ENCODE results near the gene ABTB2. TPM values are rescaled to one million over a fixed set of nuclear protein-coding genes. Genes with fewer than 3 reads are reported as not detected.
"Not testable (repeated sequence)": the region's sequence is repeated elsewhere in the genome, so short reads cannot be mapped to it uniquely, and the experiment has no call there.

ABTB2 gene
- total and polyA plus RNA-seq, 10 of the 15 experiments (the other 5 are each of a cell fraction or from before 2014, with no cell fraction given): 0.13 to 2.1 (median 0.72) TPM

- WGBS (ENCODE audit: insufficient coverage, insufficient replicate concordance, low lambda C conversion rate, missing lambda C conversion rate): 94% methylated on average over 2 of the region's 2 CpGs
- POLR2A ChIA-PET; H2AFZ ChIP-seq (ENCODE audit: control insufficient read depth, low read depth, low read length); DNase-seq (ENCODE audit: low read depth, low spot score); H3K27me3 ChIP-seq (replicated peaks in 1 of 2; ENCODE audit: control insufficient read depth in 2 of 2, insufficient read depth in 2 of 2, low read length in 1 of 2); intact Hi-C loops (cut with micrococcal nuclease; ENCODE audit: unreplicated experiment); H3K36me3 ChIP-seq (ENCODE audit: control insufficient read depth in 2 of 2, insufficient read depth in 2 of 2, low read length in 1 of 2); FAIRE-seq; H3K4me2 ChIP-seq (ENCODE audit: control insufficient read depth, insufficient read depth); H3K4me3 ChIP-seq; BruUV-seq (replicated peaks); H3K4me1 ChIP-seq (ENCODE audit: control insufficient read depth, insufficient read depth, low read length); H3K9me3 ChIP-seq (replicated peaks; ENCODE audit: control insufficient read depth, insufficient read depth, low read length); H3K79me2 ChIP-seq (ENCODE audit: control insufficient read depth, insufficient read depth, low read length); H3K27ac ChIP-seq (ENCODE audit: control insufficient read depth, insufficient read depth); CTCF ChIA-PET; ATAC-seq; SMC1A ChIA-PET (ENCODE audit: uncharacterized antibody, unreplicated experiment); RAD21 ChIA-PET (ENCODE audit: unreplicated experiment); H4K20me1 ChIP-seq (ENCODE audit: control insufficient read depth, insufficient read depth); H3K9ac ChIP-seq (ENCODE audit: control insufficient read depth, insufficient read depth, low read length); in situ Hi-C loops (cut with MboI): not testable (repeated sequence)
Measured at GRCh38 chr11:34386356-34386755, 28.5 kb upstream of the ABTB2 start.

- H3K4me1 ChIP-seq (ENCODE audit: control insufficient read depth, insufficient read depth, low read length): no peaks in the 10 kb centered on the region
- no peaks in the 10 kb centered on the region for H3K79me2 ChIP-seq (ENCODE audit: control insufficient read depth, insufficient read depth, low read length)
- no peak for ATAC-seq
- ChIA-PET SMC1A (ENCODE audit: uncharacterized antibody, unreplicated experiment) (interaction anchor here (1.0 kb wide), 1 partner anchor 80 kb away, joined by 3 read pairs; no protein-coding TSS in a partner anchor), CTCF (no interaction called here), POLR2A (no interaction called here), RAD21 (ENCODE audit: unreplicated experiment) (interaction anchor here (0.5 kb wide), 1 partner anchor 394 kb away, joined by 3 read pairs; no protein-coding TSS in a partner anchor)
- no peaks in the 10 kb centered on the region for H4K20me1 ChIP-seq (ENCODE audit: control insufficient read depth, insufficient read depth)
- no peak overlapping the region for H3K4me2 ChIP-seq (ENCODE audit: control insufficient read depth, insufficient read depth)
- BruUV-seq (replicated peaks): no TSS peak
- no peak overlapping the region for H3K4me3 ChIP-seq
- WGBS (ENCODE audit: insufficient coverage, insufficient replicate concordance, low lambda C conversion rate, missing lambda C conversion rate): 22% methylated on average over 5 of the region's 5 CpGs
- no peak for DNase-seq (ENCODE audit: low read depth, low spot score)
- intact Hi-C loops (cut with micrococcal nuclease; ENCODE audit: unreplicated experiment) (no loop called here), in situ Hi-C loops (cut with MboI) (no loop called here)
- no peaks in the 10 kb centered on the region for H3K27me3 ChIP-seq (replicated peaks in 1 of 2; ENCODE audit: control insufficient read depth in 2 of 2, insufficient read depth in 2 of 2, low read length in 1 of 2)
- no peak overlapping the region for H3K27ac ChIP-seq (ENCODE audit: control insufficient read depth, insufficient read depth)
- no peak overlapping the region for H2AFZ ChIP-seq (ENCODE audit: control insufficient read depth, low read depth, low read length)
- FAIRE-seq: no peak
- no peaks in the 10 kb centered on the region for H3K36me3 ChIP-seq (ENCODE audit: control insufficient read depth in 2 of 2, insufficient read depth in 2 of 2, low read length in 1 of 2)
- H3K9ac ChIP-seq (ENCODE audit: control insufficient read depth, insufficient read depth, low read length): no peak overlapping the region
- peaks cover under 1% of the 10 kb centered on the region; the same call in 1 of the 3 replicates for H3K9me3 ChIP-seq (replicated peaks; ENCODE audit: control insufficient read depth, insufficient read depth, low read length)
- TF ChIP-seq SREBF2 (IDR thresholded peaks at IDR 0.05; ENCODE audit: low read length) (no peak), HDGF (IDR thresholded peaks at IDR 0.05) (no peak), SMARCA5 (IDR thresholded peaks at IDR 0.05) (no peak), ESRRA (IDR thresholded peaks at IDR 0.05; ENCODE audit: low read length) (no peak), CHD2 (IDR thresholded peaks at IDR 0.05; ENCODE audit: borderline replicate concordance, low read depth, low read length) (no peak), GATAD2B (conservative IDR thresholded peaks at IDR 0.05; ENCODE audit: low read depth) (no peak), ELK1 (IDR thresholded peaks at IDR 0.05; ENCODE audit: low read depth, low read length) (no peak), SUZ12 (IDR thresholded peaks at IDR 0.05; ENCODE audit: unreplicated experiment) (no peak), IRF3 (IDR thresholded peaks at IDR 0.05) (no peak)
Measured at GRCh38 chr11:34382532-34383276, 24.9 kb upstream of the ABTB2 start.
